Effector memory CD4-positive, alpha-beta T cell (primary cell): ENCODE results near the gene ABCA13.

Experiments
- DNase-seq, 3 donors: peaks; one replicate each; pipeline ENCODE4 v3.0.0-alpha.2; 2020
- H3K27ac ChIP-seq: 2 replicates; pipeline ENCODE4 v1.7.0; 2013; ENCODE audit warnings: mild to moderate bottlenecking, low read length, moderate library complexity; ENCODE audit not compliant: insufficient read depth, poor library complexity, severe bottlenecking
- H3K27me3 ChIP-seq: replicated peaks from 2 replicates; pipeline ENCODE4 v1.7.0; 2013; ENCODE audit warnings: mild to moderate bottlenecking, low read length; ENCODE audit not compliant: insufficient read depth, control insufficient read depth, poor library complexity, severe bottlenecking
- H3K36me3 ChIP-seq: 2 replicates; pipeline ENCODE4 v1.7.0; 2013; ENCODE audit warnings: mild to moderate bottlenecking, low read length, moderate library complexity; ENCODE audit not compliant: control insufficient read depth, insufficient read depth
- H3K4me1 ChIP-seq: 2 replicates; pipeline ENCODE4 v1.7.0; 2013; ENCODE audit warnings: low read length, mild to moderate bottlenecking; ENCODE audit not compliant: control insufficient read depth, insufficient read depth, poor library complexity, severe bottlenecking
- H3K4me3 ChIP-seq: 2 replicates; pipeline ENCODE4 v1.7.0; 2013; ENCODE audit warnings: low read length, low read depth, mild to moderate bottlenecking; ENCODE audit not compliant: insufficient read depth, poor library complexity, severe bottlenecking
- H3K9me3 ChIP-seq: 2 replicates; pipeline ENCODE4 v1.7.0; 2013; ENCODE audit warnings: mild to moderate bottlenecking, low read length, moderate library complexity; ENCODE audit not compliant: control insufficient read depth

ABCA13 gene

DNA sequence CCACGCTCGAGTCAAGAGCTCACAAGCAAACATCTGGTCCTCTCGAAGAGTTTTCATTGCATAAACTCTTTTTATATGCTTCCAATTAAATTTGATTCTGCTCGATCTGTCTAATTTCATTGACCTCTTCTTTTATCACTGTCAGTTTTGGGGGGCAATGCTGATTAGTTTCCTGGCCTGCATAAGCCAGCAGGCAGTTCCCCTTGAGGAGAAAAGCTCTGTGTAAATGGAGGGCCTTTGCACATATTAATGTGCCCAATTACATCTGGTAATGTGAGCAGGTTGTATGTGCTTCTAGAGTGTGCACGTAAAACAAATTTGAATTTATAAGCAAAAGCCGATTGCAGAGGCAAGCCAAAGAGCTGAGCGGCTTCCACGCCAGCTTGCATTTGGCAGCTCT lies 210.3 kb downstream of the ABCA13 start:
- Histone ChIP-seq H3K4me1 (no peaks in the 10 kb centered on the region), H3K36me3 (no peaks in the 10 kb centered on the region), H3K9me3 (no peaks in the 10 kb centered on the region), H3K4me3 (no peak overlapping the region), H3K27me3 (no peaks in the 10 kb centered on the region), H3K27ac (no peak overlapping the region)
- no peak for DNase-seq

DNA sequence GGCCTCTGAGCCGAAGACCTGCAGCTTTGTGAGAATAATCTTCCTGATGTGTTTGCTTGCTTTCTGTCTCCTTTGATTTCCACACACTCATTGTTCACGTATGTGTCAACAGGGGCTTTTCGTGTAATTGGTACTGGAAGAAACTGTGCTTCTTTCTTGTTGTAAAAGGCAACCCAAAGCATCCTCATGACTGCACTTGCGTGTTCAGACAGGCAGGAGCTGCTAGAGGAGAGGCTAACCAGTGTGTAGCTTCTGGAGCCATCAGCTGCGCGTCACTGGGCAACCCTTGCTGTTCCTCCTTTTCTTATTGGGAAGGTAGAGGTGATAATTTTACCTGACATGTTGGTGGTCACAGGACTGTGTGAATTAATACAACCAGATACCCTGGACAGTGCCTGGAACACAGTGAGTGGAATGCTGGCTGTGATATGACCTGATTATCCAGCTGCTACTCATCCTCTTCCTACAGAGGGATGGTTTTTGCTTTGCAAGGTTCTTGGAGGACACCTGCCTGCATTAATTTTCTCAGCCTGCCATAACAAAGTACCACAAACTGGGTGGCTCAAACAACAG lies 213.0 kb downstream of the ABCA13 start:
- no peak for DNase-seq
- no peaks in the 10 kb centered on the region for H3K9me3 ChIP-seq
- H3K27me3 ChIP-seq: no peaks in the 10 kb centered on the region
- H3K4me3 ChIP-seq: no peak overlapping the region
- no peaks in the 10 kb centered on the region for H3K4me1 ChIP-seq
- H3K36me3 ChIP-seq: no peaks in the 10 kb centered on the region
- H3K27ac ChIP-seq: no peak overlapping the region

DNA sequence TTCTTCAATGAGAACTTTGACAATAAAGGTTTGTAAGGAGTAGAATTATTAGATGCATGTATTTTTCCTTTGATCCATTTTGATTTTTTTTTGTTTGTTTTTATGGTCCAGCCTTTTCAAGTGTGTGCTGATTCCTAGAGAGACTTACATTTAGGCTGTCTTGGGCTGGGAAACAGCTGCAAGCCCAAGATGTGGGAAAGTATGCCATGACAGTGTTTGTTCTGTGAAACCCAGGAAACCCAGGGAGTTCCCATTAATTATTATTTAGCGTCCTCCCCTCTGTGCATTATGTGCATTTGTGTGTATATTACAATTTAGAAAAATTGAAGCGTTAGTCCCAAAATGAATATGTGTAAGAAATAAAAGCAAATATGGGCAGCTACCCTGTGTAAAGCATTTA lies 216.7 kb downstream of the ABCA13 start:
- H3K27me3 ChIP-seq: no peaks in the 10 kb centered on the region
- H3K9me3 ChIP-seq: no peaks in the 10 kb centered on the region
- H3K4me1 ChIP-seq: no peaks in the 10 kb centered on the region
- no peak overlapping the region for H3K4me3 ChIP-seq
- DNase-seq: no peak
- H3K36me3 ChIP-seq: no peaks in the 10 kb centered on the region
- no peak overlapping the region for H3K27ac ChIP-seq

DNA sequence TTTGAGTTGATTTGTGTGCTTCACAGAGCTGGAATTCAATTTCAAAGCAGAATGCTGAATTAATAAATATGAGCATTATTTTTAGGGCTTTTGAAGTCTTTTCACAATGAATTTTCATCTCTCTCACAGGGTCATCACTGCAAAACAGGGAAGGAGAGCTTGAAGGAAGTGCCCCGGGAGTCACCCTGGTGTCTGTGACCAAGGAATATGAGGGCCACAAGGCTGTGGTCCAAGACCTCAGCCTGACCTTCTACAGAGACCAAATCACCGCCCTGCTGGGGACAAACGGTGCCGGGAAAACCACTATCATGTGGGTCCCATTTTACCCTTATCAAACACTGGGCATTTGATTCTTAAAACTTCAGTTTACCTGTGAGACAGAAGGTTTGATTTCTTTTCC lies 217.7 kb downstream of the ABCA13 start:
- no peaks in the 10 kb centered on the region for H3K4me1 ChIP-seq
- no peak for DNase-seq
- no peaks in the 10 kb centered on the region for H3K27me3 ChIP-seq
- H3K9me3 ChIP-seq: no peaks in the 10 kb centered on the region
- H3K4me3 ChIP-seq: no peak overlapping the region
- H3K36me3 ChIP-seq: no peaks in the 10 kb centered on the region
- no peak overlapping the region for H3K27ac ChIP-seq

DNA sequence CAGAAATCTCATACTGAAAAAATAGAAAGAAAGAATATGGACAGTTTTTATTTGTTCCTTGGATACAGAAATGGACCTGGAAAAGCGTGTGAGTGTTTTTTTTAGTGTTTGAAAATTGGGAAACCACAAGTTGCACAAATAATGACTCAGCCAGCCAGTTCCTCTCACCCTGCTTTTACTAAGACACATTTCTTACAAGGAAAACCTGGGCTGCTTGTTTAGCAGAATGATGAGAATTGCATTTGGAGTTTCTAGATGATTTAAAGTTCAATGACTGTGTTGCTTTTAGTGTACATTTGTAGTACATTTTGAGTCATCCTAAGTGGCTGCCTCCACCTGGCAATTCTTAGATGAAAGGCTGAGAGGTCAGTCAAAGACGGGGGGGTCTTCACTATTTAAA lies 218.7 kb downstream of the ABCA13 start:
- Histone ChIP-seq H3K9me3 (no peaks in the 10 kb centered on the region), H3K4me3 (no peak overlapping the region), H3K4me1 (no peaks in the 10 kb centered on the region), H3K27ac (no peak overlapping the region), H3K36me3 (no peaks in the 10 kb centered on the region), H3K27me3 (no peaks in the 10 kb centered on the region)
- DNase-seq: no peak

DNA sequence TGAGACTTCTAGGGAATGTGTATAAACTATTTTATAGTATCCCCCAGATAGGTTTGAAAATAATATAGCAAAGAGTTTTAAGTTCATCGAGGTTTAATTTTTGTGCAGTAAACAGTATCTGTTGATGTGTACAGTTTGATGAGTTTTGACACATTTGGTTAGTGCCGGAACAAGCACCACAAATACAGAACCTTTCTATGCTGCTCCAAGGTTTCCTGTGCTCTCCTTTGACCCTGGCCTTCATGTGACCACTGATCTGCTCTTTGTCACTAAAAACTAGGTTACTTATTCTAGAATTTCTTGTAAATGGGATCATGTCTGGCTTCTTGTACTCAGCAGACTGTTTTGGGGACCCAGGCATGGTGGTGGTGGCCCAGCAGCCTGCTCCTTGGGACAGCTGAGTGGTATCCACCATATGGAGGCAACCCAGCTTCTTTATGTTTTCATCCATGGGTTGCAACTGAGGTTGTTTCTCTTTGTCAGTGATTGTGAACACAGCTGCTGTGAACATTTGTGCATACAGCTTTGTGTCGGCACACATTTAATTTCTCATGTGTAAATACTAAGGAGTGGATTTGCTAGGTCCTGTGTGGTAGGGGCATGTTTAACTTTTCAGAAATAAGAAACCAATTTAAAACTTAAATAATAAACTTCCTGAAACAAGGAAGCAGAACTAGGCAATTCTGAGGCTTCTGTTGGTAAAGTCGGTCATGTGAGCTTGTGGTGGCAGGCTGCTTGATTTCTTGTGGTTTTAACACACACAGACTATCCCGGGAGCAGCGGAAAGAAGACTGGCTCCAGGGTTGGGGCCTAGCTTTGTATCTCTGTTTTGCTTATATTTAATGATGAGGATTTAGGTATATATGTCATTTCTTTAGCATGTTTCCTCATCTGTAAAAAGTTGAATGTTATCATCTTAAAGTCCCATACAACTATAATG lies 219.4 kb downstream of the ABCA13 start:
- H3K4me1 ChIP-seq: no peaks in the 10 kb centered on the region
- no peaks in the 10 kb centered on the region for H3K9me3 ChIP-seq
- no peaks in the 10 kb centered on the region for H3K36me3 ChIP-seq
- no peak overlapping the region for H3K4me3 ChIP-seq
- no peak for DNase-seq
- H3K27me3 ChIP-seq: no peaks in the 10 kb centered on the region
- H3K27ac ChIP-seq: no peak overlapping the region

DNA sequence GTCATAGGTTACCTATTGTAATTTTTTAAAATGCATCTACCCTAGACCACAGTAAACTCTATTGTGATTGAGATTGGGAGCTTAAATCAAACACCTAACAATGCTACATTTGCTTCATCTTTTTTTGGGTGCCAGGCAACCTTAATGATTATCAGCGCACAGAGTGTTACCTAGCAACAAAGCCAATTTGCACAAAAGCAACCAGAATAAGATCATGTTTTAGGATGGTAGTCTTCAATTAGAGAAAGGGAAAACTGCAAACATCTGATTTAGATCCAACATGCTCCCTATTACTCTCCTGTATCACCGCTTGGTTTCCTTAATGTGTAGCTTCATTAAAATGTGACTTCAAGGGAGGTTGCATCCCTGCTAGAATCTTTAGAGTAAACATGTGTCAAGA lies 226.9 kb downstream of the ABCA13 start:
- Histone ChIP-seq H3K4me1 (no peaks in the 10 kb centered on the region), H3K27ac (no peak overlapping the region), H3K27me3 (no peaks in the 10 kb centered on the region), H3K9me3 (no peaks in the 10 kb centered on the region), H3K36me3 (no peaks in the 10 kb centered on the region), H3K4me3 (no peak overlapping the region)
- DNase-seq: no peak

DNA sequence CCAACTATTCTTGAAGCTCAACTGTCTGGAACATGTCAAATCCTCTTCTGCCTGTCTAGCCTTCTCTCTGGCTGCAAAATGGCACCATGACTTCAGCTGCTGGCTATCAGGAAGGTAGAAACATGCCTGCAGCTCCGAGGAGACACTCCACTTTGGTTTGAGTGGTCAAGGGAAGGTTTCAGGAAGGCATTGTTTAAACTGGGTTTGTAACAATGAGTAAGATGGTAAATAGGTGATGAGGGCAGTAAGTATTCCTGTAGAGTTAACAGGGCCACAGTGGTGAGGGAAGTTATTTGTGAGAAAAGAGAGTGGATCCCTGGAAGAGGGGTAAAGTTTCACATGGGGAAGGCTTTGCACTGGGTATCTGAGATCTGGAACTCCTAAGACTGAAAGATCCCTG lies 231.5 kb downstream of the ABCA13 start:
- no peak overlapping the region for H3K4me3 ChIP-seq
- H3K27me3 ChIP-seq: no peaks in the 10 kb centered on the region
- H3K27ac ChIP-seq: no peak overlapping the region
- DNase-seq: no peak
- no peaks in the 10 kb centered on the region for H3K4me1 ChIP-seq
- H3K9me3 ChIP-seq: no peaks in the 10 kb centered on the region
- no peaks in the 10 kb centered on the region for H3K36me3 ChIP-seq

DNA sequence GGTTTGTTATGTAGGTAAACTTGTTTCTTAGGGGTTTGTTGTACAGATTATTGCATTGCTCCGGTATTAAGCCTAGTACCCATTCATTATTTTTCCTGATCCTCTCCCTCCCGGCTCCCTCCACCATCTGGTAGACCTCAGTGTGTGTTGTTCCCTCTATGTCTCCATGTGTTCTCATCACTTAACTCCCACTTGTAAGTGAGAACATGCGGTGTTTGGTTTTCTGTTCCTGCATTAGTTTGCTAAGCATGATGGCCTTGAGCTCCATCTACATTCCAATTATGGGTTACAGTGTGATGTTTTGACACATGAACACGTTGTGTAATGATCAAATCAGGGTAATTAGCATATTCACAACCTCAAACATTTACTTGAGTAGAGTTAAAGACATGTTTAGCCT lies 237.5 kb downstream of the ABCA13 start:
- no peak for DNase-seq
- Histone ChIP-seq H3K27ac (no peak overlapping the region), H3K9me3 (no peaks in the 10 kb centered on the region), H3K4me3 (no peak overlapping the region), H3K4me1 (no peaks in the 10 kb centered on the region), H3K36me3 (no peaks in the 10 kb centered on the region), H3K27me3 (no peaks in the 10 kb centered on the region)

DNA sequence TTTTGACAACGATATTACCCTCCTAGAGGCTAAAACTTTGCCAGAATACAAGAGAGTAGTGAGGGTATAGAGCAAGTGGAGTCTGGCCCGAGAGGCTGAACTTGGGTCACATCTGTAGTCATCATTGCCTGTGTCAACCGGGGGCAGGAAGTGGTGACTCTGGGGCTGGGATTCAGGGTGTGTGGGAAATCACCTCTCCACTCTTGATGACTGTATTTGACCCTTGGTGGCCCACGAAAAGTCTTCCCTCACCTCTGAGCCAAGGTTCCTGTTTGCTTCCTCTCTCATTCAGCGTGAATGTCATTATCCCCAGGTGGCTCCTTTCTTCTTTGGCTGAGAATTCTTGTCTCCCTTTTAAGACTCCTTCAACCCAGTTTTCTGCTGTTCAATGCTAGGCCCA lies 240.4 kb downstream of the ABCA13 start:
- DNase-seq: no peak
- Histone ChIP-seq H3K4me3 (no peak overlapping the region), H3K4me1 (no peaks in the 10 kb centered on the region), H3K9me3 (no peaks in the 10 kb centered on the region), H3K36me3 (no peaks in the 10 kb centered on the region), H3K27ac (no peak overlapping the region), H3K27me3 (no peaks in the 10 kb centered on the region)
